NCI-H510A treated with DMSO at 0.1 percent for 48 hours (cell line): ENCODE data around the gene PRKN.
A peak's percentile ranks its signal among the peaks of the same experiment; 100 is the strongest.

Source experiments
- DNase-seq: peaks from one replicate; lab custom pipeline; 2025; lab: John Stamatoyannopoulos, UW

Gene PRKN

DNA sequence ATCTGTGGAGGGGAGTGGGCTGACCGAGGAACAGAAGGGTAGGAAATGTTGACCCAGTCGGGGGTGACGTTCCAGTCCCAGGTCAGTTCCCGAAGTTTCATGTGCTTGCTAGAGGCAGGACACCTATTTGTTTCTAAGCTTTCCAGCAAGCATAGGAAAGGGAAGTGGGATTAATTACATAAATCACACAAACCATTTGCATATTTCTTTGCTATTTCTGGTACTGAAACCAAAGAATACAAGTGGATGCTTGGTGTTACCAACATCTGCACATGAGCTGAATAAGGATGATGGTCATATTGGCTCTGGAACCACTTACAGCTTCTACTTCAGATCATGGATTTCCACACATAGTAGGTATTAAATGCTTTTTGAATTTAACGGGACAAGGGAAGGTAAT, 546.5 kb downstream of the PRKN start:
- no peak for DNase-seq

DNA sequence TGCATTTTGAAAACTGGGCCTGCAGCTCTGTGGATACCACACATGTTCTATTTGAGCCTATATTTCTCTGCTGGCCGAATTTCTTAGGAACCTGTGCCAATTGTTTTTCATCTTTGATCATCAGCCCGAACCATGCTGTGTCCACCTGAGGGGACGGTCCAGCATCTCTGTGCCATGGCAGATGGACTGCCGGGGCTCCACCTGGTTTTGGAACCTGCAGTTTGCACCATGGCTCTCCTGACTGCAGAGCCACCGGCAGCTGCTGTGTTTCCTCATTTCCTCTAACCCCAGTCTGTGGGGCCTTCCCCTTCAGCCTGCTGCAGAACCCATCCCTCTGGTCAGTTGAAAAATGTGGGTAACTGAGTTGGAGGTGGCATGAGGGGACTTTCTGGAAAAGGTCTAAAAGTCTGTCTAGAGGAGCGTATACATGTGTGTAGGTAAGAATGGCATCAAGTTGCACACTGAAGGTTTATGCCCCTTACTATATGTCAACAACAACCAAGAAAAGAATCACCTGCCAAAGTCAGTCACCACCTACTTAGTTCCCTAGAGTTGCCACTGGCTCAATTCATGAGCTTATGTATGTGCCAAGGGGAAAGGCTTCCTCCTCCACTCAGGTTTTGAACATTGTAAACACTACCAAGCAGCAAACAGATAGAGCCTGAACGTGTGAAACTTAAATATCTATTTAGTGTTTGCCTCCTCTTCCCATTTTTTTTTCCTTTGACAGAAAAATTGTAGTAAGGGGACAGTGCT, 548.2 kb downstream of the PRKN start:
- no peak for DNase-seq

DNA sequence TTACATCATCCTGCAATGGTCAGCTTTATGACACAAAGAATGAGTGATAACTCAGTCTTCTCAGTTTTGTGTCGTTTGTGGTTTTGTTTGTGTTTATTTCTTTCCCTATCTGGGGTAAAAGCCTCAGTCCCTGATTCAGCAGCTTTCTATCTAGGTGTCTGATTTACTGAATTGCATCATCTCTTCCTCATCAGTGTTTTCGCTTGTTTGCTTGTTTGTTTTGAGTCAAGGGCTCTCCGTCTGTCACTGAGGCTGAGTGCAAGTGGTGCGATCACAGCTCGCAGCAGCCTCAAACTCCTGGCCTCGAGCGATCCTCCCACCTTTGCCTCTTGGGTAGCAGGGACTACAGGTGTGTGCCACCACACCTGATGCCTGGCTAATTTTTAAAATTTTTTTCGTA, 548.9 kb downstream of the PRKN start:
- peak; percentile 36 for DNase-seq

DNA sequence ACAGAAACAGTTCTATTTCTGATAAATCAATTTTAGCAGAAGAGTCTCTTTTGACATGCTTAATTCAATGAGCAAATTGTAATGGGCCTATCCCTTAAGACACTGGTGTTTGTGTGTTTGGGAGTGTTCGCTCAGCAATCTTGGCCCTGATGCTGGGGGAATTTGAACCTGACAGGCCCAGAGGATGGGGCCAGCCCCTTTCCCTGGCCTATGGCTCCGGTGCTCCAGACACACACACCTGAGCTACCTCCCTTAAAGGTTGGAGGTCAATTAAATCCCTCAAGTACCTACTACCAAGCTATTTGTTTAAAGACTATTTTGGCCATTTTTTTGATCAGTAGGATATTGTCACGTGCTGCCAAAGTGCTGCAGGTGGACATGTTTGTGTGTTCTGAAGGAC, 549.3 kb downstream of the PRKN start:
- DNase-seq = no peak

DNA sequence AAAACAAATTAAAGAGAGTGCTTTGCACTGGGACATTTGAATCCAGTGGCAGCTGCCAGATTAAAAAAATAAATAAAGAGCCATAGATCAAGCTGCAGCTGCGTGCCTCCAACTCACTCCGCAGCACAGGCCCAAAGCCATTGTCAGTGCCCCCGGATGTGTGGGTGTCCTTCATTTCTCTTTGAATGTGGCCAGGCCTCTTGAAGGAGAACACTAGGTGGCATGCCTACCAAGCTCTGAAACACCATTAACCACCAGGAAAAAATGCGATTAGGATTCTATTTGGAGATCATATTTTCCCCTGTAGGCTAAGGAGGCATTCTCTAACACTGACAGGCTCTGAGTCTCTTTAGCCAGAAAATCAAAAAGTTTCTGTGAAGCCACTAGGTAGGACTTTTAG, 549.8 kb downstream of the PRKN start:
- peak; percentile 63 for DNase-seq

DNA sequence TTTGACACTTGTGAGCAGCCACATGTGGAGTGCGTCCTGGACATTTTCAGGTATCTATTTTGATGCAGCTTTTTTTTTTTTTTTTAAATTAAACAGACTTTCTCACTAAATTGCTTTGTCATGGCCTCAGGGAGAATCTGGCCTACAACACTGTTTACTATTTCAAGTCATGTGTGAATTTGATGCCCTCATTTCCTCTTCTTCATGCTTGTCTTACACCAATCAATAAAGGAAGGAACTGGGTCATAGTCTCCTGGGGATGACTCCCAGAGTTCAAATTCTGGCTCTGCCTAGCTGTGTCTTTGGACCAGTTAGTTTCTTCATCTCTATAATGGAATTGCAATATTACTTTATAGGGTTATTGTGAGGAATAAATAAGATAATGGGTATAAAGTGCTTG, 554.1 kb downstream of the PRKN start:
- DNase-seq = peak; percentile 4

DNA sequence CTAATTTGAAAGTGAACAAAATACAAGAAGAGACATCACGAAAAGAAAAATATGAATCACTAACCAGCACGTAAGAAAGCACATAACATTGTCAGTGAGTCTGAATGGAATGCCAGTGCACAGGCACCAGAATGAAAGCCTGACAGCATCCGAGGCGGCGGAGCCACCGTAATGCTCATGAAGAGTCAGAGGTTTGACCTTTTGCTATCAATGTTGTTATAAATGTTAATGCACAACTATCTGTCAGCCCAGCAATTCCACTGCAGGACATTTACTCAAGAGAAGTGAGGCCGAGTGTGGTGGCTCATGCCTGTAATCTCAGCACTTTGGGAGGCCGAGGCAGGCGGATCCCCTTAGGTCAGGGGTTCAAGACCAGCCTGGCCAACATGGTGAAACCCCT, 562.1 kb downstream of the PRKN start:
- no peak for DNase-seq

DNA sequence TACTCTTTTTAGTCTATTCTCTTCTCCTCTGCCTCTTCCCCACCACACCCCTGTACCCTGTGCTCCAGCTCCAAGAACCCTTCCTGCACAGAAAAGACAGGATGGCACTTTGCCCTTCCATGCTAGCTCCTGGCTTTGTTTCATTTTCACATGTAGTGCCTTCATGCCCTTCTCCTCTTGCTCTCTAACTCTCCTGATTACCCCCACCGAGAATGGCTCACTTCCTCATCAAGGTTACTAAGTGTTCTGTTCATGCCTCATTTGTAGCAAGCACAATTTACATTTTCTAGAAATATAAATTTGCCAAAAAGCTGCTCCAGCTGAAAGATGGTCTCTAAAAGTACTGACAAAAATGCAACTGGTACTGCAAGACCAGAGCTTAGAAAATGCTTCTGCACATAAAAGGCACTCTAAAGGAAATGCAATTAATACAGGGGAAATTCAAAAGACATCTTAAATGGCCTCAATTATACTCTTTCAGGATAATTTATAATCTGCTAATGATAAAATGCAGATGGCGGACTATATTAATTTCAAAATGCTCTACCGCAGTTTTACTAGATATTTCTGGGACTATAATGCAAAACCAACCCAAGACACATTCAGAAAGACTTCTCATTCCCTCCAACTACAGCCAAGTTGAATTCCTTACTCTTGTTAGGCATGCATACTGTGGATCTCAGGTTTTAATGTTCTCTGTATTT, 570.2 kb downstream of the PRKN start:
- DNase-seq = no peak

DNA sequence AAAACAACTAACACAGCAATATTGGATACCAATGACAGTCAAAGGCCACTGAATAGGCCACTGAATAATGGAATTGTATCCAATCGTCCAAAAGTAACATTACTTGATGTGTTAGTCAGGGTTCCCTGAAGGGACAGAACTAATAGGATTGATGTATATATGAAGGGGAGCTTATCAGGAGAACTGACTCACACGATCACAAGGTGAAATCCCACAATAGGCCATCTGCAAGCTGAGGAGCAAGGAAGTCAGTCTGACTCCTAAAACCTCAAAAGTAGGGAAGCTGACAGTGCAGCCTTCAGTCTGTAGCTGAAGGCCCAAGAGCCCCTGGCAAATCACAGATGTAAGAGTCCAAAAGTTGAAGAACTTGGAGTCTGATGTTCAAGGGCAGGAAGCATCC, 571.4 kb downstream of the PRKN start:
- DNase-seq = no peak

DNA sequence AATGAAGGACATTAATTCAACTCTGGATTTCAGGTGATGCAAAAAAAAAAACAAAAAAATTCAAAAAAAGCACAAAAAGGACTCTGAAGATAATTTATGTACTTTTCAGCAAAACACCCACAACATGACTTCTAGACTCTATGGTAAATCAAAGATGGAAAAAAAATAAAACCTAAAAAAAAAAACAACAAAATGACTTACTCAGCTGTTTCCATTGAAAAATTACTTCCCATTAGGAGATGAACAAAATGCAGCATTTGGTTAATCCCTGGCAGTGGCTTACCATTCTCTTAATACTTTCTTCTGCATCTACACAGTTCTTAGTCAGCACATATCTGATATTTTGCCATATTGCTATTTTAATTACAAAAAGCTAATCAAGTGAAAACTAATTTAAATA, 572.6 kb downstream of the PRKN start:
- no peak for DNase-seq

DNA sequence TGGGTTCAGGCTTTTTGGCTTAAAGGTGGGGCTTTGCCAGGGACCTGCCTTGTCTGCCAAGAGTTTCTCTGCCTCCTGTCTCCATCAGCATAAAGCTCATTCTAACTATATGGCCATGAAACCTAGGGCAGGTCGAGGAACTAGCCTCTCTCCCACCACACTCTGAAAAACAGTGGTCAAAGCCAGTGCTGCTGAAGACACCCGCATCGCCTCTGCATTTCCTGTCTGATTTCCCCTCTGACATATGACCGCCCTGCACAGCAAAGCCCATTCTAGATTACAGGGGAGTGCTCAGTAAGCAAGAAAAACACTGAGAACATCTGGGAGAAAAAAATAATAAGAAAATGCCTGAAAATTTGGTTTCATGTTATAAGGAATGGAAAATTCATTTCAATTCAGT, 573.6 kb downstream of the PRKN start:
- DNase-seq = no peak

DNA sequence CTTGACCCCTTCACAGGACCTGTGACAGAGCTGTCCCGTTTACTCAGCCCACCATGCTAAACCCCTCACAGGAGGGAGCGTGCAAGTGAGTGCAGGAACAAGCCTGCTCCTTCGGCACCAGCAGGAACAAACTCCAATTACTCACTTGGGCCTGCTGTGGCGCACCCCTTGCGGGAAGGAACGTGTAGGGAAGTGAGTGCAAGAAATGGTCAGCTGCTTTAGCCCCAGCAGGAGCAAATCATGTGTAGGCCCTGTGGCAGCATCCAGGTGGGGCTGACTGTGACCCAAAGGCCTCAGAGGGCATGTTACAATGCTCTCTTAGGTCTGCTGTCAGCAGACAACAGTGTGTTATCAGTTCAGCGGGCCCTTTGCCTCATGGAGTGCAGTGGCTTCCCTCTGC, 574.4 kb downstream of the PRKN start:
- DNase-seq = no peak

DNA sequence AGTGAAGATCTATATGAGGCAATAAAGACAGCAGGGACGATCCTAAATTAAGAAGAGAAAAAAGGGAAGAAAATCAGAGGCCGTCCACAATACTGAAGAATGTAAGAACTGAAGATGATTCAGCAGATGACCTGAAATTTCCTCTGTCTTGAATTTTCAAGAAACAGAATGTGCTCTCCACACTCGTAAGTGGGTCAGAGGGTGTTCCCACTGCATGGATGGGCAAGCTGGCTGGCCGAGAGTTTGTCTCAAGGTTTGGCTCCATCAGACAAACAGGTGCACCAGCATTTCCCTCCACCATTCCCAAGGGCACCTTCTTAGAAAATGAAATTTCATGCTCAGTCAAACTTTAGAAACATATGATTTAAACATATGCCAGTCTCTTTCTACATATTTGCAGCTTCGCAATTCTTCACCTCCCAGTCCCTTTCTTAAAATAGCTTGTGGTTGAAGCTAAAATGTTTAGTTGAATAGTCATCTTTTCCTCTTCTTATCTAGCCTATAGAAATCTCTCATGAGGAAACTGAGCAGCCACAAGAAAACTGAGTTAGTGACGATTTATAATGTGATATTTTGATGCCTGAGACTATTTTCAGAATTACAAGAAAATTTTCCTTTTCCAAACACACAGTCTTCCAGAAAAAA, 576.4 kb downstream of the PRKN start:
- DNase-seq = no peak

DNA sequence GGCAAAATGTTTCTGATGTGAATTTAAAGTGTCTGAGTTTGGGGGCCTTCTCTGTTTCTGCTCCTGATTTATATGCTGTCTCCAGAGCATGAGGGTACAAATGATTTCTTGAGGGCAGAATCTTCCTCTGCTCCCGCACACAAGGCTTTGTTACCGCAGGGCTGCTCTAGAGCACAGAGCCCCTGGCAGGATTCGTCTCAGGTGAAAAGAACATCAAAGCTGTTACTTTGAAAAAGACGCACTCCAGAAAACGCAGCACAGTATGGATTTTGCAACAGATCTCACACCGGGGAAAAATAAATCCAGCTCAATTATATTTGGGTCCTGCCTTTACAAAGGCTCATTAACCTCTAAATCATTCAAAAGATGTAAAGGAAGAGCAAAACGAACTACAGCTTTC, 577.3 kb downstream of the PRKN start:
- no peak for DNase-seq

DNA sequence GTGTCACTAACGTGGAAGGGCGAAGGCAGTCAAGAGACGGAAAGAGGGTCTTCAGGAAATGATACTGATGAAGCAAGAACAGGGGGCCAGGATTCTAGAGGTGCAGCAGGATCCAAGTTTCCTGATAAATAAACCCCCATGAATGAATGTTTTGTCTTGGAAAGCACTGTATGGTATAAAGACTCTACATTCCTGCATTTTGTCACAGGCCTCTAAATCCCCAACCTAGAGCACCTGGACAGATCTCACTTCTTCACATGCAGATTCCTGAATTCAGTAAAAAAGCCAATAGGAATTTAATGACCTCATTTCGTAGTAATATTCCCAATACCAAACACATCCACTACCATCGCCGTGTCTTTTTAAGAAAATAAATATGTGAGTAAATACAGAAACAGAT, 577.8 kb downstream of the PRKN start:
- no peak for DNase-seq

DNA sequence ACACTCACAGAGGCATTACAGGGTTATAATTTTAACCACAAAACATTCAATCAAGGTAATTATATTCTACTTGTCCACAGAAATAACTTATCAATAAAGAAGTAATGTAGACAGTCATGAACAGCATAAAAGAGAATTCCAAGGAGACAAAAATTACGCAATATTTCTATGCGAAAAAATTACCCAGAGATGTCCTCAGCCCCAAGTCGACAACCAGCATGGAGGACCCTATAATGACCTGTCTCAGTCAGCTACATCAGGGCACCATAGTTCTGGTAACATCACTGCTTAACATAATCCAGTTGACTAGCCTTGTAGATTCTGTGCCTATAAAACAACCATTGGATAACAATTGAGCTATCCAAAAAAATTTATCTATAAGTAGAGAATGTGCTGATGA, 579.8 kb downstream of the PRKN start:
- no peak for DNase-seq

DNA sequence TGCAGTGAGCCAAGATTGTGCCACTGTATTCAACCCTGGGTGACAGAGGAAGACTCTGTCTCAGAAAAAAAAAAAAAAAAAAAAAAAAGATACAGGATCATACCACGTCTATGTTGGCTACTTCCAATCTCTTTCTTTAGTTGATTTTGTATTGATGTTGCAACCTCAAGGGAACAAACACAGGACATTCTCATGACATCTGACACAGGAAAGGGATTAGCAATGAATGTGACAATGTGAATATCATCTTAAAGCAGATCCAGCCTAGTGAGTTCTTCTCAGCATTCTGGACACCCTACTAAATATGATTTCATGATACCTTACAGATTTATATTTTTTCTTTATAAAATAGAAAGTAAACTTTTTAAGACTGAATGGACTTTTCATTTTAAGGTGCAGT, 580.3 kb downstream of the PRKN start:
- DNase-seq = no peak

DNA sequence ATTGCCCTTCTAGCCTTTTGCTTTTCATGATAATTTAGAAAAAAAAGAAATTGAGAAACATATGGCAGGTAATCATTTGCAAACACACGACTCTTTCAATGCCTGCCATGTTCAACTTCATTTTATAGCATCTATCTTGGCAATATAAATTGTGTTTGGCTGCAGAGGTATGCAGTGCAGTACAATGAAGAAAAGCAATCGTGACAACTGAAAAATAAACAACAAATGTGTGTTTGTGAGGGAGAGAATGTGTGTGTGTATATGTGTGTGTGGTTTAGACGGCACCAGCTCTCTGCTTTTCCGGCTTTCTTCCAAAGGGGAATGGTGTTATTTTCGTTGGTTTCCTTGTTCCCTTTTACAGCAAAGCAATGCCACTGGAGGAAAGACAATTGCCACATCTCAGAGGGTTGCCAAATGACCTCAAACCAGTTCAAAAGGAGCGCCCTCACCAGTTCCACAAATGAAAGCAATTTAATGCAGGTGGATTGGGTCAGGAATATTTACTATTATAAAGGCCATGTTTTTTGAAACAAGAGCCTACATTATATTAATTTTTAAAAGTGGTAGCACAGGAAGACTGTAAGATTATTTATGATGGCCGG, 587.2 kb downstream of the PRKN start:
- no peak for DNase-seq

DNA sequence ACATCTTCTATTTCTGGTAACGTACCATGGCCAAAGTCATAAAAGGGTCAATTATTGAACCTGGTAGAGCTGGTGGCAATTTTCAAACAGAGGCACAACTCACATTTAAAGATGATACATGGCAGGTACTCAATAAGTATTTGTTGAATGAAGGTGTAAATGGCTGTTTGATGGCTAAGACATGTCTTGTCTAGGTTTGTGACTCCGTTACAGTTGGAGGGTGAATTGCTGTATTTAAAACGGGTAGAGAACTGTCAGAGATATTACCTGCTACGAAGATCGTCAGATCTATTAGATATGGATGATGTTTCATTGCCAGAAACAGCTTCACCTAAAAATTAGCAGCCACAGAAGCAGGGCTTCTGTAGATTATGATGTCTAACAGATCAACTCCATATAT, 601.9 kb downstream of the PRKN start:
- DNase-seq = no peak

DNA sequence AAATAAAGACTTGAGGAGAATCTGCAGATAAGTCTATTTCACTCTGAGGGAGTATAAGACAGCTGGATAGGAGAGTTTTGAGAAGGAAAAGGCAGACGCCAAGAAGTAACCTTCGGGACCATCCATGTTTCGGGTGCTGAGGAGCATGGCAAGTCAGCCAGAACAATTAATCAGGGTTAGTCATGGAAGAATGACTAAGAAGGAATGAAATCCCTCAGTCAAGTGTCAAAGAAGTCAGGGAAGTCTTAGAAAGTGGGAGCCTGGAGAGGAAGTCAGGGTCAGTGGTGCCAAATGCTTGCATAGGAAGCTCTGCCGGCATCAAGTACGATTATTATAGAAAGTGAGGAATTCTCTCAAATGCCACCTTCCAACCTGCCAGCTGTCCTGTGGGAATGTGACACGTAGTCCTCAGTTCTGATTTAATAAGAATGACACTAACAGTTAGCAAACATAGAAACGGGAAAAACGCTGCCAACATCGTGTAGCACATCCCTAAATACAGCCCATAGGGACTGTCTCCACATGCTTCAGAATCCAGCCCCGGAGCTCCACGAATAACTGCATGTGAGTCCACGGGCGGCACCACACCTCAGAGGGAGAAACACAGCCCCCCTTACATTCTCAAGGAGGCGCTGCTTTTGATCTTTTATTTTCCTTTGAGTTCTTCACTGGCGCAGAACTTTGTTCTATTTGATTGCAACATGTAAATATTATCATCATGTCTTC, 602.7 kb downstream of the PRKN start:
- no peak for DNase-seq

DNA sequence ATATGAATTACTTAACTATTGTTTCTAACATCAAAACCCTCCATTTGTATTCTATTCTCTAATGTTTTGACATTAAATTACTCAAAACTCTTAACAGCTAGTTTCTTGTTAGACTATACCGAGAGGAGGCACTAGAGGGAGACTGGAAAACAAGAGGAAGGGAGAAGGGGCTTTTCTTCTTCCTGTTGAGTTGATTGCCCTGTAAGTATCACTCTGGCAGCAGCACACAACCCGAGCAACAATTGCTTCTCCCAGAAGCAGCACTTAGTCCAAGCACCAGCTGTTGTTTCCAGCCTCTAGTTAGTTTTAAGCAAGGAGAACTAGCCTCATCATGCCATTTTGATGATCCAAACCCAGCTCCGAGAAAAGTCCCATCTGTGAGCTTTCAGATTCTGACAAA, 603.8 kb downstream of the PRKN start:
- peak; percentile 0 for DNase-seq

DNA sequence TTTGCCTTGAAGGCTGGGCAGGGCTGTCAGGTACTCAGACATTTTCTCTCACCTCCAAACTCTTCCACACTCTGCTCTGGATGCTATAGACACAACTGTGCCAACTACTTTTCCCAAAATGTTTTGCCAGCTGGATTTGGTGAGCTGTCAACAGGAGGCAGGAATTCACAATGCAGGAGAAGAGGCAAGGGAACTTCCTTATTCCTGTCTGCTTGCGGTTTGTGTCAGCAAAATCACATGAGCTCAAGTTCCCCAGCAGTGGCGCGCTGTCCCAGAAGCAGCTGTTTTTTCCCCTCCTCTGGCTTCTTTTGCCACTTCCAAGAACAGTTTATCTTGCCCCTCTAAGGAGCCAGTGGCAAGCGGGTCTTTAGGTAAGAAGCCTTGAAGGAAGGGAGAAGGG, 608.2 kb downstream of the PRKN start:
- no peak for DNase-seq
